Measurements from ENCODE around the gene RHBDD3. TPM values are rescaled to one million over a fixed set of nuclear protein-coding genes. Genes with fewer than 3 reads are reported as not detected.

RHBDD3 gene
- 25.1 TPM for polyA plus RNA-seq (2013, experiment 1 of 2)
- polyA plus RNA-seq (2013, experiment 2 of 2): 24.1 TPM

DNA sequence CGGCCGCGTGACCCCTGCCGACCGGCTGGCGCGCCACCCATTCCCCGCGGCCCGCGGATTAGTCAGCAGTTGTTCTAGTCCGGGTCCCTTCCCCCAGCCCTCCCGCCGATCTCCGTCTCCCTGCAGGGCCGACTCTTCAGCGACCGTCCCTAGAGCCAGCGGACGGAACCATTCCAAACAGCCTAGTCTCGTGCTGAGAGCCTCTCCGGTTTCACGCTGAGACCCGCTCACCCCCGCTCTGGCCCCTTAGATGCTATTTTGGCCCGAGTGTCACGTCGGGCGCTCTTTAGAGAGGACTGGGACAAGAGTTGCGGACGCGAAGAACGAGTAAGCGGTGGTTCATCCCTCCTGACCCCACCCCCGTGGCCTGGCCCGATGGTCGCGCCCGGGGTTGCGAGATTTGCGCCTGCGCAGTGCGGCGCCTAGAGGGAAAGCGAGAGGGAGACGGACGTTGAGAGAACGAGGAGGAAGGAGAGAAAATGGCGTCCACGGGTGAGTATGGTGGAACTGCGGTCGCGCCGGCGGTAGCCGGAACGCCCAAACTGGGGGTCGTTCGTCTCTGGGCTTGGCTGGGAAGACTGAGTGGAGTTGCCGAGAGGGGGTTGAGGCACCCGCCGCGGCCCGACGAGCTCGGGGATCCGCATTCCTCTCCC is at the start of gene RHBDD3, which contains the start of gene EWSR1:
Gene RHBDD3, minus strand, starts transcription at position 124 of the 653 bp plus-strand sequence. CDS start 2,355 bp downstream, outside the sequence.
Gene EWSR1, plus strand, starts transcription at position 411 of the 653 bp plus-strand sequence. Its CDS starts 69 bp downstream, at position 480.
- H3K36me3 ChIP-seq (replicated peaks in 1 of 2; ENCODE audit: control insufficient read depth in 2 of 2, insufficient read depth in 2 of 2, low read length in 2 of 2): peaks cover 22 to 68% of the 10 kb centered on the region in 2 donors
- peak within 1 kb of the TSS; percentile 95 for H3K27ac ChIP-seq (replicated peaks; ENCODE audit: low read length)
- peak within 1 kb of the TSS; percentile 41 for H2BK12ac ChIP-seq (ENCODE audit: low read length)
- DNase-seq (ENCODE audit: low spot score): peak; percentile 97
- H3K4ac ChIP-seq (ENCODE audit: low read length): peak within 1 kb of the TSS; percentile 7
- H2AK5ac ChIP-seq (ENCODE audit: low read depth, low read length): peak within 1 kb of the TSS; percentile 49
- H3K18ac ChIP-seq (ENCODE audit: low read length): peak within 1 kb of the TSS; percentile 100
- peak within 1 kb of the TSS; percentile 93 for H3K9ac ChIP-seq (ENCODE audit: low read depth, low read length, poor library complexity)
- H3K14ac ChIP-seq (ENCODE audit: low read length): peak within 1 kb of the TSS; percentile 85
- peak within 1 kb of the TSS; percentile 98 for H2BK5ac ChIP-seq (ENCODE audit: low read length)
- H3K4me2 ChIP-seq (ENCODE audit: insufficient read depth, low read length, poor library complexity, severe bottlenecking): peak within 1 kb of the TSS; percentile 84
- H3K27me3 ChIP-seq (ENCODE audit: control insufficient read depth in 3 of 3, insufficient read depth in 3 of 3, low read depth in 1 of 3, low read length in 3 of 3): no peaks in the 10 kb centered on the region
- H4K91ac ChIP-seq (ENCODE audit: low read depth, low read length, poor library complexity): peak within 1 kb of the TSS; percentile 99
- peak within 1 kb of the TSS; percentile 38 for H2BK15ac ChIP-seq (ENCODE audit: low read length)
- peak within 1 kb of the TSS; percentile 70 to 94 for H3K4me3 ChIP-seq (ENCODE audit: low read length in 2 of 2)
- H2BK120ac ChIP-seq (ENCODE audit: low read depth, low read length): peak within 1 kb of the TSS; percentile 98
- no peak within 1 kb of the TSS for H4K8ac ChIP-seq (ENCODE audit: low read depth, low read length)
- H3K9me3 ChIP-seq (replicated peaks in 1 of 2; ENCODE audit: control insufficient read depth in 2 of 2, insufficient read depth in 1 of 2, low read depth in 1 of 2, low read length in 2 of 2): no peaks in the 10 kb centered on the region
- no CpG with 5 or more reads among the region's 67 CpGs for WGBS, 2 donors (ENCODE audit: extremely low coverage in 2 of 2, insufficient read length in 2 of 2, insufficient replicate concordance in 1 of 2)
- H3K4me1 ChIP-seq (ENCODE audit: control insufficient read depth in 2 of 2, insufficient read depth in 1 of 2, low read depth in 1 of 2, low read length in 2 of 2): peaks cover 13 to 39% of the 10 kb centered on the region in 2 donors
- H2AFZ ChIP-seq (ENCODE audit: low read length): peak within 1 kb of the TSS; percentile 100
- H3K79me1 ChIP-seq (ENCODE audit: low read depth, low read length): peaks cover 20% of the 10 kb centered on the region
- H3K23ac ChIP-seq (ENCODE audit: low read depth, low read length, poor library complexity): peak within 1 kb of the TSS; percentile 85

DNA sequence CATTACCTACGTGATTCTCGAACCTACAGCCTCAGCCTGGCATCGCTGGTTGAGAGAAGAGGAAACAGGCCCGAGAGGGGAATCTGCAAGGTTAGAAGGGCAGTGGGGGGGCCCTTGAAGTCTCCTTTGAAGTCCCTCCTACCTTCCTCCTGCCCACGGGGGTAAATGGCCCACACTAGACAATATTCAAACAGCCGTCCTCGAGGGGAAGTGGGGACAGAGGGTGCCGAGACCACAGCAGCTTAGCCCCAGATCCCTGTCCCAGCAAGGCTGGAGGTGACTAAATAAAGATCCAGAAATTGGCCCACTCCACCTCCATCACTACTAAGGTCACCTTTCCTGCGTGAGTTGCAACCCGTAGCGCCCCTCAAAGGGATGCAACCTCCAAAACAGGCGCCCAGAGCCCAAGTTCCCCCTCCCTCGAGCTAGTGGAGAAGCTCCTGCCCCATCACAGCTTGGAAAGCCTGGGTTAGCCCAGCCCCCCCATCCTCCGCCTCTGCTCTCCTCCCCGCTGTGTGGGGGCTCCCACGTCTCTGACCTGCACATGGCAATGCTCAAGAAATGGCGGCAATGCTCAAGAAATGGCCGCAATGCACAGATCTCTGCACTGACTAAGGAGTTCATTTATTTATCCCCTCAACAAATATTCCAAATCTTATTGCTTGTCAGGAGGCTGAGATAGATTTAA is 48.5 kb upstream of the RHBDD3 start:
- H3K27me3 ChIP-seq (ENCODE audit: control insufficient read depth in 3 of 3, insufficient read depth in 3 of 3, low read depth in 1 of 3, low read length in 3 of 3): peaks cover 32 to 42% (median 41%) of the 10 kb centered on the region in 3 experiments
- no peak overlapping the region for H2BK5ac ChIP-seq (ENCODE audit: low read length)

DNA sequence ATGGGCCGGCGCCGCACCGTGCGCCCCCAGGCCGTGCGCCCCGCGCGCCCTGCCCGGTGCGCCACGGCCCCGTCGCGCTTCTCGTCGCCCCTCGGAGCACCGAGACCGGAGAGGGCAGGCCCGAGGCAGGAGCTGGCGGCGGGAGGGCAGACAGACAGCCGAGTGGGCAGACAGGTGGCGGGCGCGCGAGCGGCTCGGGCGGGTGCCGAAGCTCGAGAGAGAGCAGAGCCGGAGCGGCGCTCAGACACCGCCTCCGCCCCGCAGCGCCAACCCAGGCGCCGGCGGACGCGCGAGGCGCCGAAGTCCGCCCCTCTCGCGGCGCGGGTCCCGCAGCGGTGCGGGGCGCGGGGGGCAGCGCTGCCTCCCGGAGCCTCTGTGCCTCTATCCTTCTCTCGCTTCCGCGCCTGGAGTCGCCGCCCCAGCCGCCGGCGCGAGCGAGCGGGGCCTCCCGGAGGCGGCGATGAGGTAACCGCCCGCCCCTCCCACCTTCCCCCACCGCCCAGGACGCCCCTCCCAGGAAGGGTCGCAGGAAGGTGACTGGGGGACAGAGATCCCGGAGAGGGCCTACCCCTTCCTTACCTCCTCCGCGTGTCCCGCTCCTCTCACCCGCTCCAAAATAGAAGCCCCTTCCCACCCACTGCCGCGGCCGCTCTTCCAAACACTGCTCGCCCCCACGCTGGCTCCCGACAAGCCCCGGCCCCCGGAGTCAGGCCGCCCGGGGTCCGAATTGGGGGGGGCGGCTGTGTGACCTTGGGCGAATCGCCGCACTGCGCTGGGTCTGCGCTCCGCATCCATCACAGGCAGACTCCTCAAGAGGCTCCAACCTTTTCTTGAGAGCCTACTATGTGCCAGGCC is 47.7 kb upstream of the RHBDD3 start, which contains the start of gene RASL10A:
Gene RASL10A, minus strand, starts transcription at position 412 of the 855 bp plus-strand sequence. CDS start 451 bp downstream, outside the sequence.
- no peaks in the 10 kb centered on the region for H3K79me1 ChIP-seq (ENCODE audit: low read depth, low read length)
- H4K91ac ChIP-seq (ENCODE audit: low read depth, low read length, poor library complexity): peak within 1 kb of the TSS; percentile 23
- DNase-seq (ENCODE audit: low spot score): no peak
- H3K14ac ChIP-seq (ENCODE audit: low read length): peak within 1 kb of the TSS; percentile 83
- peak within 1 kb of the TSS; percentile 95 for H2BK12ac ChIP-seq (ENCODE audit: low read length)
- peaks cover 12 to 16% of the 10 kb centered on the region in 2 donors for H3K4me1 ChIP-seq (ENCODE audit: control insufficient read depth in 2 of 2, insufficient read depth in 1 of 2, low read depth in 1 of 2, low read length in 2 of 2)
- H3K4ac ChIP-seq (ENCODE audit: low read length): no peak within 1 kb of the TSS
- peaks cover 0 to 9% of the 10 kb centered on the region in 2 donors for H3K9me3 ChIP-seq (replicated peaks in 1 of 2; ENCODE audit: control insufficient read depth in 2 of 2, insufficient read depth in 1 of 2, low read depth in 1 of 2, low read length in 2 of 2)
- no peaks in the 10 kb centered on the region for H3K36me3 ChIP-seq (replicated peaks in 1 of 2; ENCODE audit: control insufficient read depth in 2 of 2, insufficient read depth in 2 of 2, low read length in 2 of 2)
- peak within 1 kb of the TSS; percentile 92 for H3K23ac ChIP-seq (ENCODE audit: low read depth, low read length, poor library complexity)
- H2AFZ ChIP-seq (ENCODE audit: low read length): peak within 1 kb of the TSS; percentile 94
- peak within 1 kb of the TSS; percentile 89 for H2AK5ac ChIP-seq (ENCODE audit: low read depth, low read length)
- peak within 1 kb of the TSS; percentile 78 for H2BK120ac ChIP-seq (ENCODE audit: low read depth, low read length)
- H2BK15ac ChIP-seq (ENCODE audit: low read length): peak within 1 kb of the TSS; percentile 1
- H3K27ac ChIP-seq (replicated peaks; ENCODE audit: low read length): no peak within 1 kb of the TSS
- no peak within 1 kb of the TSS for H2BK5ac ChIP-seq (ENCODE audit: low read length)
- H3K9ac ChIP-seq (ENCODE audit: low read depth, low read length, poor library complexity): peak within 1 kb of the TSS; percentile 92
- peaks cover 32 to 42% (median 41%) of the 10 kb centered on the region in 3 experiments for H3K27me3 ChIP-seq (ENCODE audit: control insufficient read depth in 3 of 3, insufficient read depth in 3 of 3, low read depth in 1 of 3, low read length in 3 of 3)
- peak within 1 kb of the TSS; percentile 90 for H3K18ac ChIP-seq (ENCODE audit: low read length)
- peak within 1 kb of the TSS; percentile 99 for H3K4me2 ChIP-seq (ENCODE audit: insufficient read depth, low read length, poor library complexity, severe bottlenecking)
- peak within 1 kb of the TSS; percentile 43 for H4K8ac ChIP-seq (ENCODE audit: low read depth, low read length)
- WGBS, 2 donors (ENCODE audit: extremely low coverage in 2 of 2, insufficient read length in 2 of 2, insufficient replicate concordance in 1 of 2): no CpG with 5 or more reads among the region's 103 CpGs
- peak within 1 kb of the TSS; percentile 44 to 82 for H3K4me3 ChIP-seq (ENCODE audit: low read length in 2 of 2)

More for the DNA sequence above, 48.5 kb upstream of the RHBDD3 start:
- H3K23ac ChIP-seq (ENCODE audit: low read depth, low read length, poor library complexity): peak overlapping the region; percentile 80
- peak overlapping the region; percentile 94 for H2AFZ ChIP-seq (ENCODE audit: low read length)
- H2BK12ac ChIP-seq (ENCODE audit: low read length): no peak overlapping the region
- H3K27ac ChIP-seq (replicated peaks; ENCODE audit: low read length): no peak overlapping the region
- no peak overlapping the region for H3K14ac ChIP-seq (ENCODE audit: low read length)
- H2BK15ac ChIP-seq (ENCODE audit: low read length): no peak overlapping the region
- H3K18ac ChIP-seq (ENCODE audit: low read length): peak overlapping the region; percentile 57
- H4K8ac ChIP-seq (ENCODE audit: low read depth, low read length): peak overlapping the region; percentile 43
- no peak overlapping the region for H3K4me3 ChIP-seq (ENCODE audit: low read length in 2 of 2)
- H3K9ac ChIP-seq (ENCODE audit: low read depth, low read length, poor library complexity): no peak overlapping the region
- H3K9me3 ChIP-seq (replicated peaks in 1 of 2; ENCODE audit: control insufficient read depth in 2 of 2, insufficient read depth in 1 of 2, low read depth in 1 of 2, low read length in 2 of 2): peaks cover 0 to 9% of the 10 kb centered on the region in 2 donors
- H2BK120ac ChIP-seq (ENCODE audit: low read depth, low read length): no peak overlapping the region
- H2AK5ac ChIP-seq (ENCODE audit: low read depth, low read length): peak overlapping the region; percentile 89
- no peak overlapping the region for H3K4ac ChIP-seq (ENCODE audit: low read length)
- no peak overlapping the region for H3K4me2 ChIP-seq (ENCODE audit: insufficient read depth, low read length, poor library complexity, severe bottlenecking)
- H3K79me1 ChIP-seq (ENCODE audit: low read depth, low read length): no peaks in the 10 kb centered on the region
- H3K36me3 ChIP-seq (replicated peaks in 1 of 2; ENCODE audit: control insufficient read depth in 2 of 2, insufficient read depth in 2 of 2, low read length in 2 of 2): no peaks in the 10 kb centered on the region
- no CpG with 5 or more reads among the region's 18 CpGs for WGBS, 2 donors (ENCODE audit: extremely low coverage in 2 of 2, insufficient read length in 2 of 2, insufficient replicate concordance in 1 of 2)
- no peak for DNase-seq (ENCODE audit: low spot score)
- H4K91ac ChIP-seq (ENCODE audit: low read depth, low read length, poor library complexity): no peak overlapping the region
- peaks cover 5 to 9% of the 10 kb centered on the region in 2 donors for H3K4me1 ChIP-seq (ENCODE audit: control insufficient read depth in 2 of 2, insufficient read depth in 1 of 2, low read depth in 1 of 2, low read length in 2 of 2)

All from neuronal stem cell (in vitro differentiated cells).